Trophoblast cell (in vitro differentiated cells and primary cell): ENCODE results near the gene ACP4.

Experiments used
- DNase-seq, 2 donors: peaks; one replicate each; pipeline ENCODE4 v3.0.0-alpha.2; 2016
- H2AFZ ChIP-seq: 2 replicates; pipeline ENCODE4 v1.6.1; 2013; ENCODE audit warnings: low read length, moderate library complexity, mild to moderate bottlenecking; ENCODE audit not compliant: insufficient read depth, poor library complexity
- H2AK5ac ChIP-seq: 2 replicates; pipeline ENCODE4 v1.6.1; 2013; ENCODE audit warnings: mild to moderate bottlenecking, low read length
- H2BK120ac ChIP-seq: 2 replicates; pipeline ENCODE4 v1.6.1; 2013; ENCODE audit warnings: low read length, mild to moderate bottlenecking, moderate library complexity; ENCODE audit not compliant: insufficient read depth, poor library complexity
- H2BK12ac ChIP-seq: 2 replicates; pipeline ENCODE4 v1.6.1; 2013; ENCODE audit warnings: mild to moderate bottlenecking, low read length, moderate library complexity
- H2BK5ac ChIP-seq: 2 replicates; pipeline ENCODE4 v1.6.1; 2013; ENCODE audit warnings: low read length, low read depth, moderate library complexity, mild to moderate bottlenecking; ENCODE audit not compliant: poor library complexity
- H3K14ac ChIP-seq: 2 replicates; pipeline ENCODE4 v1.6.1; 2013; ENCODE audit warnings: mild to moderate bottlenecking, low read length
- H3K18ac ChIP-seq: 2 replicates; pipeline ENCODE4 v1.6.1; 2013; ENCODE audit warnings: mild to moderate bottlenecking, low read length
- H3K23ac ChIP-seq: 2 replicates; pipeline ENCODE4 v1.6.1; 2013; ENCODE audit warnings: low read length
- H3K27ac ChIP-seq: 2 replicates; pipeline ENCODE4 v1.5.1; 2013; ENCODE audit warnings: low read depth, mild to moderate bottlenecking, inconsistent platforms, low read length, moderate library complexity
- H3K27me3 ChIP-seq: 2 replicates; pipeline ENCODE4 v1.6.1; 2013; ENCODE audit warnings: inconsistent platforms, mild to moderate bottlenecking, low read length, moderate library complexity; ENCODE audit not compliant: insufficient read depth
- H3K36me3 ChIP-seq, 2 experiments: 1 replicate in 1 of 2; 2 replicates in 1 of 2; pipeline ENCODE4 v1.6.1; 2013; ENCODE audit warnings: low read length in 2 of 2, mild to moderate bottlenecking in 2 of 2, moderate library complexity in 1 of 2; ENCODE audit not compliant: insufficient read depth in 2 of 2, control insufficient read depth in 1 of 2
- H3K4ac ChIP-seq: 2 replicates; pipeline ENCODE4 v1.6.1; 2013; ENCODE audit warnings: low read depth, mild to moderate bottlenecking, low read length, moderate library complexity
- H3K4me1 ChIP-seq, 2 experiments: 1 replicate in 1 of 2; 2 replicates in 1 of 2; pipeline ENCODE4 v1.6.1; 2013; ENCODE audit warnings: low read length in 2 of 2, mild to moderate bottlenecking in 2 of 2, moderate library complexity in 1 of 2; ENCODE audit not compliant: insufficient read depth in 2 of 2, control insufficient read depth in 1 of 2
- H3K4me2 ChIP-seq: 2 replicates; pipeline ENCODE4 v1.6.1; 2013; ENCODE audit warnings: inconsistent platforms, mild to moderate bottlenecking, low read length, moderate library complexity
- H3K4me3 ChIP-seq: 2 replicates; pipeline ENCODE4 v1.5.1; 2013; ENCODE audit warnings: mild to moderate bottlenecking, low read depth, low read length, inconsistent platforms
- H3K79me1 ChIP-seq: one replicate; pipeline ENCODE4 v1.6.1; 2013; ENCODE audit warnings: low read length
- H3K79me2 ChIP-seq: 2 replicates; pipeline ENCODE4 v1.6.1; 2013; ENCODE audit warnings: low read length, mild to moderate bottlenecking; ENCODE audit not compliant: control insufficient read depth, insufficient read depth, poor library complexity
- H3K9ac ChIP-seq: 2 replicates; pipeline ENCODE4 v1.6.1; 2013; ENCODE audit warnings: mild to moderate bottlenecking, low read length
- H3K9me3 ChIP-seq: 2 replicates; pipeline ENCODE4 v1.6.1; 2013; ENCODE audit warnings: low read depth, mild to moderate bottlenecking, control low read depth, inconsistent platforms, low read length; ENCODE audit not compliant: insufficient read depth
- H4K12ac ChIP-seq: 2 replicates; pipeline ENCODE4 v1.6.1; 2013; ENCODE audit warnings: low read depth, mild to moderate bottlenecking, low read length, moderate library complexity
- H4K8ac ChIP-seq: 2 replicates; pipeline ENCODE4 v1.6.1; 2013; ENCODE audit warnings: low read depth, mild to moderate bottlenecking, low read length, moderate library complexity
- H4K91ac ChIP-seq: one replicate; pipeline ENCODE4 v1.6.1; 2013; ENCODE audit warnings: low read depth, mild to moderate bottlenecking, low read length, moderate library complexity
- WGBS: extraction: QIAGEN DNeasy Blood & Tissue Kit; methylation state at CpG from one replicate; pipeline ENCODE4 v1.1.7; 2013; ENCODE audit warnings: missing lambda C conversion rate; ENCODE audit not compliant: insufficient read length, insufficient coverage; ENCODE audit errors: extremely low coverage; 5-methylcytosine and 5-hydroxymethylcytosine counted together

ACP4 gene

GRCh38 chr19:50842130-50842529, 51.9 kb downstream of the ACP4 start:
- H4K12ac ChIP-seq, result no peak overlapping the region
- no CpG with 5 or more reads among the region's 6 CpGs for WGBS

GRCh38 chr19:50843205-50843604, 53.0 kb downstream of the ACP4 start:
- H3K9ac ChIP-seq, result no peak overlapping the region
- H3K18ac ChIP-seq, result no peak overlapping the region
- H3K79me2 ChIP-seq, result no peaks in the 10 kb centered on the region
- H3K4me2 ChIP-seq, result no peak overlapping the region
- no peak overlapping the region for H4K91ac ChIP-seq
- no peak for DNase-seq
- H3K4ac ChIP-seq, result no peak overlapping the region
- no peaks in the 10 kb centered on the region for H3K79me1 ChIP-seq
- H3K27me3 ChIP-seq, result no peaks in the 10 kb centered on the region
- H3K14ac ChIP-seq, result no peak overlapping the region
- H2BK120ac ChIP-seq, result no peak overlapping the region
- H2AFZ ChIP-seq, result no peak overlapping the region
- no peak overlapping the region for H2BK5ac ChIP-seq
- peaks cover 7% of the 10 kb centered on the region for H3K9me3 ChIP-seq
- H2AK5ac ChIP-seq, result no peak overlapping the region
- H3K23ac ChIP-seq, result no peak overlapping the region
- no peak overlapping the region for H4K8ac ChIP-seq
- no peaks in the 10 kb centered on the region for H3K4me1 ChIP-seq
- no peaks in the 10 kb centered on the region for H3K36me3 ChIP-seq
- WGBS, result no CpG with 5 or more reads among the region's 2 CpGs
- no peak overlapping the region for H3K27ac ChIP-seq
- no peak overlapping the region for H4K12ac ChIP-seq
- no peak overlapping the region for H2BK12ac ChIP-seq
- H3K4me3 ChIP-seq, result no peak overlapping the region

More at GRCh38 chr19:50842130-50842529, 51.9 kb downstream of the ACP4 start:
- no peak overlapping the region for H3K4me3 ChIP-seq
- DNase-seq, result no peak
- no peaks in the 10 kb centered on the region for H3K36me3 ChIP-seq
- H4K91ac ChIP-seq, result no peak overlapping the region
- H3K27ac ChIP-seq, result no peak overlapping the region
- H3K4ac ChIP-seq, result no peak overlapping the region
- no peak overlapping the region for H3K18ac ChIP-seq
- peaks cover 7% of the 10 kb centered on the region for H3K9me3 ChIP-seq
- no peaks in the 10 kb centered on the region for H3K79me2 ChIP-seq
- no peak overlapping the region for H2AFZ ChIP-seq
- H3K14ac ChIP-seq, result no peak overlapping the region
- H2BK5ac ChIP-seq, result no peak overlapping the region
- no peak overlapping the region for H4K8ac ChIP-seq
- H3K4me1 ChIP-seq, result no peaks in the 10 kb centered on the region
- H2BK120ac ChIP-seq, result no peak overlapping the region
- no peaks in the 10 kb centered on the region for H3K27me3 ChIP-seq
- H3K9ac ChIP-seq, result no peak overlapping the region
- no peak overlapping the region for H2AK5ac ChIP-seq
- H3K4me2 ChIP-seq, result no peak overlapping the region
- H3K23ac ChIP-seq, result no peak overlapping the region
- H3K79me1 ChIP-seq, result no peaks in the 10 kb centered on the region
- no peak overlapping the region for H2BK12ac ChIP-seq

DNA sequence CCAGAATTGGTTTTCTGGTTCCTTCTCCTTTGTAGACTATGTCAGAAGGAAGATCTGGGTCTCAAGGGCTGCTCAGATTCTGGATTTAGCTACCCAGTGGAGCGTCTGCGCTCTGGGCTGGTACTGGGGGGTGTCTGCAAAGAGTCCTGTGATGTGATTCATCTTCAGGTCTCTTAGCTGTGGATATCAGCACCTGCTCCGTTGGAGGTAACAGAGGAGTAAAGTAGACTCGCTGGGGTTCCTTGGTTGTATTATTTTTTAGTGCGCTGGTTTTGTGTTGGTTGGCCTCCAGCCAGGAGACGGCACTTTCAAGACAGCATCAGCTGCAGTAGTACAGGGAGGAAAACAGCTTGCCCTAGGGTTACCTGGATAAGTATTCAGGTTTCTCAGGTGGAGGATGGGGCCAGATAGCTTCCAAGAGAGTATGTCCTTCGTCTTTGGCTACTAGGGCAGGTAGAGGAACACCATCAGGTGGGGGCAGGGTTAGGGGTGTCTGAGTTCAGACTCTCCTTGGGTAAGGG, 53.5 kb downstream of the ACP4 start:
- H3K27ac ChIP-seq, result no peak overlapping the region
- no peak overlapping the region for H2AK5ac ChIP-seq
- no peak overlapping the region for H4K12ac ChIP-seq
- H3K4me1 ChIP-seq, result no peaks in the 10 kb centered on the region
- no peak overlapping the region for H3K4ac ChIP-seq
- no peaks in the 10 kb centered on the region for H3K27me3 ChIP-seq
- no peak overlapping the region for H3K18ac ChIP-seq
- no peak overlapping the region for H3K23ac ChIP-seq
- H3K36me3 ChIP-seq, result no peaks in the 10 kb centered on the region
- H2AFZ ChIP-seq, result no peak overlapping the region
- no peak overlapping the region for H4K91ac ChIP-seq
- no peak overlapping the region for H3K9ac ChIP-seq
- no peak overlapping the region for H2BK120ac ChIP-seq
- no peak overlapping the region for H3K14ac ChIP-seq
- H2BK12ac ChIP-seq, result no peak overlapping the region
- no peak overlapping the region for H3K4me3 ChIP-seq
- no peak for DNase-seq
- no peaks in the 10 kb centered on the region for H3K79me1 ChIP-seq
- no peak overlapping the region for H3K4me2 ChIP-seq
- no peak overlapping the region for H4K8ac ChIP-seq
- peaks cover 7% of the 10 kb centered on the region for H3K9me3 ChIP-seq
- no CpG with 5 or more reads among the region's 7 CpGs for WGBS
- no peaks in the 10 kb centered on the region for H3K79me2 ChIP-seq
- H2BK5ac ChIP-seq, result no peak overlapping the region

GRCh38 chr19:50844296-50844935, 54.2 kb downstream of the ACP4 start:
- Histone ChIP-seq H2BK5ac (no peak overlapping the region), H3K4me3 (no peak overlapping the region), H3K27ac (no peak overlapping the region), H3K79me2 (no peaks in the 10 kb centered on the region), H3K9me3 (peaks cover 7% of the 10 kb centered on the region), H3K27me3 (no peaks in the 10 kb centered on the region), H3K4me2 (no peak overlapping the region), H2AFZ (no peak overlapping the region), H3K14ac (no peak overlapping the region), H2BK12ac (no peak overlapping the region), H3K79me1 (no peaks in the 10 kb centered on the region), H3K4ac (no peak overlapping the region), H4K8ac (no peak overlapping the region), H3K4me1 (no peaks in the 10 kb centered on the region), H4K91ac (no peak overlapping the region), H2AK5ac (no peak overlapping the region), H4K12ac (no peak overlapping the region), H3K36me3 (no peaks in the 10 kb centered on the region), H3K9ac (no peak overlapping the region), H2BK120ac (no peak overlapping the region), H3K18ac (no peak overlapping the region), H3K23ac (no peak overlapping the region)
- no peak for DNase-seq
- no CpG with 5 or more reads among the region's 8 CpGs for WGBS
